HepG2 (cell line): ENCODE measurements around the gene CLDN20. TPM values are rescaled to one million over a fixed set of nuclear protein-coding genes. Genes with fewer than 3 reads are reported as not detected.

Source experiments
- BRD4 ChIP-seq: sonication (generic); formaldehyde crosslinking; IDR thresholded peaks from 2 replicates; pipeline ENCODE4 v1.4.0; 2020; ENCODE audit warnings: missing genetic modification reagents
- CERS6 ChIP-seq: sonication (generic); formaldehyde crosslinking; IDR thresholded peaks from 2 replicates; pipeline ENCODE4 v1.5.0; 2020; ENCODE audit warnings: missing genetic modification reagents
- ELF1 ChIP-seq: sonication (generic); formaldehyde crosslinking; IDR thresholded peaks from 2 replicates; pipeline ENCODE4 v1.4.0; 2020; ENCODE audit warnings: missing genetic modification reagents
- FOXK1 ChIP-seq: sonication (generic); formaldehyde crosslinking; IDR thresholded peaks from 2 replicates; pipeline ENCODE4 v1.4.0; 2020; ENCODE audit warnings: low read depth, missing genetic modification reagents, borderline replicate concordance
- GPBP1L1 ChIP-seq: sonication (generic); formaldehyde crosslinking; IDR thresholded peaks from 2 replicates; pipeline ENCODE4 v1.5.0; 2020; ENCODE audit warnings: mild to moderate bottlenecking, missing genetic modification reagents
- HMG20B ChIP-seq: conservative IDR thresholded peaks from 2 replicates; pipeline ENCODE4 v1.6.1; 2016; ENCODE audit warnings: missing genetic modification reagents, missing compliant biosample characterization
- HMGXB4 ChIP-seq, 2 experiments: sonication (generic) in 1 of 2; formaldehyde crosslinking in 1 of 2; IDR thresholded peaks; 2 replicates each; pipeline versions ENCODE4 v1.4.0 to v1.6.1; 2018 to 2020; ENCODE audit warnings: missing genetic modification reagents in 2 of 2, borderline replicate concordance in 1 of 2, low read depth in 1 of 2, mild to moderate bottlenecking in 1 of 2, missing biosample characterization in 1 of 2
- HOXD1 ChIP-seq: sonication (generic); formaldehyde crosslinking; IDR thresholded peaks from 2 replicates; pipeline ENCODE4 v1.5.0; 2020; ENCODE audit warnings: missing genetic modification reagents
- IRX3 ChIP-seq: sonication (generic); formaldehyde crosslinking; IDR thresholded peaks from 2 replicates; pipeline ENCODE4 v1.8.1; 2023; ENCODE audit warnings: mild to moderate bottlenecking, low read depth, missing genetic modification reagents, borderline replicate concordance
- KAT2B ChIP-seq: fragments of 150-350 bp; IDR thresholded peaks from 2 replicates; pipeline ENCODE4 v1.6.1; 2014; ENCODE audit warnings: low read depth, low read length, borderline replicate concordance
- MIXL1 ChIP-seq: IDR thresholded peaks from 2 replicates; pipeline ENCODE4 v1.6.1; 2016
- MTERF4 ChIP-seq: sonication (generic); formaldehyde crosslinking; IDR thresholded peaks from 2 replicates; pipeline ENCODE4 v1.8.0; 2023; ENCODE audit warnings: mild to moderate bottlenecking, missing genetic modification reagents
- RFX1 ChIP-seq: fragments of 450-650 bp; IDR thresholded peaks from 2 replicates; pipeline ENCODE4 v1.6.1; 2017
- THAP7 ChIP-seq: sonication (generic); formaldehyde crosslinking; IDR thresholded peaks from 2 replicates; pipeline ENCODE4 v1.8.1; 2023; ENCODE audit warnings: mild to moderate bottlenecking, missing genetic modification reagents
- THAP8 ChIP-seq: sonication (generic); formaldehyde crosslinking; IDR thresholded peaks from 2 replicates; pipeline ENCODE4 v1.5.1; 2020; ENCODE audit warnings: missing genetic modification reagents, mild to moderate bottlenecking, borderline replicate concordance
- THYN1 ChIP-seq: sonication (generic); formaldehyde crosslinking; IDR thresholded peaks from 2 replicates; pipeline ENCODE4 v1.8.1; 2023; ENCODE audit warnings: low read depth, mild to moderate bottlenecking, moderate library complexity, missing genetic modification reagents, borderline replicate concordance
- ZBTB38 ChIP-seq: sonication (generic); formaldehyde crosslinking; IDR thresholded peaks from 2 replicates; pipeline ENCODE4 v1.5.1; 2020; ENCODE audit warnings: mild to moderate bottlenecking, missing genetic modification reagents
- ZNF460 ChIP-seq: sonication (generic); formaldehyde crosslinking; IDR thresholded peaks from 2 replicates; pipeline ENCODE4 v1.5.1; 2020; ENCODE audit warnings: missing genetic modification reagents, mild to moderate bottlenecking, borderline replicate concordance
- ZNF558 ChIP-seq: sonication (generic); formaldehyde crosslinking; IDR thresholded peaks from 2 replicates; pipeline ENCODE4 v1.9.0; 2022; ENCODE audit warnings: mild to moderate bottlenecking, missing genetic modification reagents, borderline replicate concordance
- ZNF567 ChIP-seq: sonication (generic); formaldehyde crosslinking; IDR thresholded peaks from 2 replicates; pipeline ENCODE4 v1.8.1; 2023; ENCODE audit warnings: mild to moderate bottlenecking, missing genetic modification reagents, borderline replicate concordance
- ZNF691 ChIP-seq: sonication (generic); formaldehyde crosslinking; IDR thresholded peaks from 2 replicates; pipeline ENCODE4 v1.4.0; 2020; ENCODE audit warnings: missing genetic modification reagents, low read depth, mild to moderate bottlenecking, borderline replicate concordance
- ZNF768 ChIP-seq: sonication (generic); formaldehyde crosslinking; IDR thresholded peaks from 2 replicates; pipeline ENCODE4 v1.4.0; 2020; ENCODE audit warnings: missing genetic modification reagents
- polyA plus RNA-seq, 8 experiments: library from polyadenylated mRNA; depleted of rRNA in 3 of 8; stranded (reverse) in 7 of 8; unstranded in 1 of 8; fragments of >200 nt; fragmentation: Illumina TruSeq in 4 of 8; extraction: Trizol in 4 of 8; gene quantifications; 2 replicates each; pipeline versions ENCODE4 v1.2.1 to v1.2.3, GENCODE V29; 2011 to 2016; ENCODE audit warnings: low read depth in 4 of 8, missing spikeins in 1 of 8, mixed read lengths in 1 of 8; ENCODE audit not compliant: insufficient read depth in 1 of 8
- total RNA-seq, 5 experiments: library from RNA; depleted of rRNA; stranded (reverse); fragments of >200 nt; fragmentation: Illumina TruSeq; extraction: Trizol; gene quantifications; 2 replicates each; pipeline ENCODE4 v1.2.3, GENCODE V29; 2016; ENCODE audit warnings: low read depth in 1 of 5

Gene CLDN20
- total and polyA plus RNA-seq, 2 of the 13 experiments (the other 11 are each of a cell fraction or from before 2014, with no cell fraction given), result not detected

- peak; percentile 76; the same call in 1 of the 2 replicates for TF ChIP-seq ZNF558
- TF ChIP-seq THYN1 (CRISPR knock-in tag), result no peak
- TF ChIP-seq RFX1, result no peak
- TF ChIP-seq HMG20B, result peak; percentile 70
- no peak for TF ChIP-seq ZBTB38 (CRISPR knock-in tag)
- no peak for TF ChIP-seq KAT2B
- peak; percentile 100 for TF ChIP-seq ZNF691 (CRISPR knock-in tag)
- TF ChIP-seq HOXD1 (CRISPR knock-in tag), result no peak; the same call in 1 of the 2 replicates
- no peak for TF ChIP-seq THAP8 (CRISPR knock-in tag)
- no peak for TF ChIP-seq BRD4
- TF ChIP-seq FOXK1, result peak; percentile 57; the same call in 1 of the 2 replicates
- TF ChIP-seq MIXL1 (CRISPR knock-in tag), result peak; percentile 86
- peak; percentile 75 for TF ChIP-seq ELF1 (CRISPR knock-in tag)
- TF ChIP-seq GPBP1L1 (CRISPR knock-in tag), result no peak
- 0 out of 2 replicates have a peak, but pooled peaks have one; percentile 74 for TF ChIP-seq IRX3 (CRISPR knock-in tag)
- TF ChIP-seq MTERF4, result no peak
- TF ChIP-seq CERS6 (CRISPR knock-in tag), result no peak
- no peak for TF ChIP-seq ZNF768
- peak; percentile 68; the same call in 1 of the 2 replicates for TF ChIP-seq THAP7 (CRISPR knock-in tag)
- peak in 1 of 2 experiments; percentile 10; a peak in 1 of 4 replicates for TF ChIP-seq HMGXB4 (CRISPR knock-in tag; IDR thresholded peaks at IDR 0.05; ENCODE audit: borderline replicate concordance in 1 of 2, low read depth in 1 of 2)
- no peak for TF ChIP-seq ZNF460
- no peak for TF ChIP-seq ZNF567 (CRISPR knock-in tag)
Observed at GRCh38 chr6:155314773-155315515, 51.1 kb downstream of the CLDN20 start (continued).
